NCI-H82 treated with DMSO at 0.1 percent for 48 hours (cell line): ENCODE results near the gene RUNX2.
"Not testable (repeated sequence)": the region's sequence is repeated elsewhere in the genome, so short reads cannot be mapped to it uniquely, and the experiment has no call there.

Experiments
- DNase-seq: peaks from one replicate; lab custom pipeline; 2025; ENCODE audit not compliant: unreplicated experiment; lab: John Stamatoyannopoulos, UW

Gene RUNX2

GRCh38 chr6:45663251-45664221, 335.4 kb downstream of the RUNX2 start:
- no peak for DNase-seq

GRCh38 chr6:45664707-45665106, 336.6 kb downstream of the RUNX2 start:
- DNase-seq, result no peak

GRCh38 chr6:45665859-45666258, 337.7 kb downstream of the RUNX2 start:
- DNase-seq, result no peak

GRCh38 chr6:45666846-45667245, 338.7 kb downstream of the RUNX2 start:
- DNase-seq, result no peak

- no peak for DNase-seq
Observed at GRCh38 chr6:45667300-45667699, 339.2 kb downstream of the RUNX2 start.

- DNase-seq, result no peak
Observed at GRCh38 chr6:45667766-45668165, 339.6 kb downstream of the RUNX2 start.

- DNase-seq, result no peak
Observed at GRCh38 chr6:45668705-45669104, 340.6 kb downstream of the RUNX2 start.

- not testable (repeated sequence) for DNase-seq
Observed at GRCh38 chr6:45673167-45673566, 345.0 kb downstream of the RUNX2 start.

- not testable (repeated sequence) for DNase-seq
Observed at GRCh38 chr6:45675166-45675565, 347.0 kb downstream of the RUNX2 start.

GRCh38 chr6:45675634-45676033, 347.5 kb downstream of the RUNX2 start:
- DNase-seq, result no peak

GRCh38 chr6:45676380-45676779, 348.2 kb downstream of the RUNX2 start:
- no peak for DNase-seq

GRCh38 chr6:45677381-45678284, 349.5 kb downstream of the RUNX2 start:
- no peak for DNase-seq

GRCh38 chr6:45678285-45678607, 350.1 kb downstream of the RUNX2 start:
- DNase-seq, result no peak

GRCh38 chr6:45679163-45679562, 351.0 kb downstream of the RUNX2 start:
- no peak for DNase-seq

GRCh38 chr6:45679631-45680030, 351.5 kb downstream of the RUNX2 start:
- no peak for DNase-seq

GRCh38 chr6:45681860-45682511, 353.9 kb downstream of the RUNX2 start:
- DNase-seq, result no peak

- no peak for DNase-seq
Observed at GRCh38 chr6:45684476-45684875, 356.3 kb downstream of the RUNX2 start.

- DNase-seq, result no peak
Observed at GRCh38 chr6:45685076-45685475, 356.9 kb downstream of the RUNX2 start.

GRCh38 chr6:45686841-45687569, 358.9 kb downstream of the RUNX2 start:
- no peak for DNase-seq

GRCh38 chr6:45687570-45687969, 359.4 kb downstream of the RUNX2 start:
- DNase-seq, result no peak

- DNase-seq, result no peak
Observed at GRCh38 chr6:45688180-45688579, 360.1 kb downstream of the RUNX2 start.
